Fibroblast of skin of left biceps (primary cell): Measurements from ENCODE around the gene TMEM184A.

ENCODE experiments used
- DNase-seq, 2 experiments: peaks; one replicate each; pipeline ENCODE4 v3.0.0-alpha.2; 2013; ENCODE audit warnings: low read depth in 2 of 2

The TMEM184A gene

GRCh38 chr7:1567896-1568510 is 12.0 kb upstream of the TMEM184A start:
- DNase-seq, result no peak

GRCh38 chr7:1567049-1567771 is 11.2 kb upstream of the TMEM184A start:
- no peak for DNase-seq

DNA sequence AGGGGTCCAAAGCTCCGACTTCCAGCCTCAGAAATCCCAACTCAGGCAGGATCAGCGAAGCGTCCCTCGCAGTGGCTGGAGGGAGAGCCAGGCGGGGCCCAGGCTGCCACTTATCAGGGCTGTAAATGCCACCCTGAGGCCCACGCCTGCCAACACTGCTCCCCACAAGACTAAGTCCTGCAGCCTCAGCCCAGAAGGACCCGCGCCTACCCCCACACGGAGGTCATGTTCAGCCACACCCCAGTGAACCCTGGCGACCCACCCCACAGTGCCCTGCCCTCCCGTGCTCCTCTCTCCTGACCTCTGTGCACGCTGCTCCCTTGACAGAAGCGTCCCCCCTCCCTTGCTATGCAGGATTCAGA is 10.7 kb upstream of the TMEM184A start:
- DNase-seq, result no peak

DNA sequence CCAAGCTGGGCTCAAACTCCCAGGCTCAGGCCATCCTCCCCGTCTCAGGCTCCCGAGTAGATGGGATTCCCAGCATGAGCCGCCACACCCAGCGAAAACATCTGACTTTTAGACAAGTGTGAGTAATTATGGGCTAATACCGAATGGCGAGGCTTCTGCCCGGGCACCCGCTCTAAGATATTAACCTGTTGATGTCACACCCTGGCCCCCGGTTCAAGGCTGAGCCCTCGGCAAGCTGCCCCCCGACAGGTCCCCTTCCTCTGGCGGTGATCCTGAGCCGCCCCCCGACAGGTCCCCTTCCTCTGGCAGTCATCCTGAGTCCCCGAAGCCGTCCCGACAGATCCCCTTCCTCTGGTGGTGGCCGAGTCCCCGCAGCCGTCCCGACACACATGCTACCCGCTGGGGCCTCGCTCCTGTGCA is 8.6 kb upstream of the TMEM184A start:
- no peak for DNase-seq

- DNase-seq, result no peak
These were observed 8.1 kb upstream of the TMEM184A start for GRCh38 chr7:1563981-1564602.

DNA sequence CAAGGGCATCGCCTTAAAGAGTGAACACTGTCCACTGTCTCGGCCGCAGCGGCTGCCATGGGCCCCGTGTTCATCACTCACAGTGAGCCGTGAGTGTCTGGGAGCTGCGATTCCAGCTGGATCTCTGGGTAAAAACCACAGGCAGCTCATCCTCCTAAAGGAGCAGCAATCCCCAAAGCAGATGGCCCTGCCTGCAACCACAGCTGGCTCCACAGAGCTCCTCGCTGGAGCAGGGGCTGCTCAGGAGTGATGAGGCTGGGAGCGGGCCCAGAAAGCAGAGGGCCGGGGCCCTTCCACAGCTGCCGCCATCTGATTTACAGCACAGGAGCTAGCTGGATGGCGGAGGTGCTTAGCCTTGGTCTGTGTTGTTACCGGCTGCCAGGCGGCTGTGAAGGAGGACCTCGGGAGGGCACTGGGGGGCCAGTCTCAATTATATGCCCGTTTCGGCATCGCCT is 6.6 kb upstream of the TMEM184A start:
- DNase-seq, result no peak

- no peak for DNase-seq
These were observed 6.1 kb upstream of the TMEM184A start for GRCh38 chr7:1562116-1562515.

DNA sequence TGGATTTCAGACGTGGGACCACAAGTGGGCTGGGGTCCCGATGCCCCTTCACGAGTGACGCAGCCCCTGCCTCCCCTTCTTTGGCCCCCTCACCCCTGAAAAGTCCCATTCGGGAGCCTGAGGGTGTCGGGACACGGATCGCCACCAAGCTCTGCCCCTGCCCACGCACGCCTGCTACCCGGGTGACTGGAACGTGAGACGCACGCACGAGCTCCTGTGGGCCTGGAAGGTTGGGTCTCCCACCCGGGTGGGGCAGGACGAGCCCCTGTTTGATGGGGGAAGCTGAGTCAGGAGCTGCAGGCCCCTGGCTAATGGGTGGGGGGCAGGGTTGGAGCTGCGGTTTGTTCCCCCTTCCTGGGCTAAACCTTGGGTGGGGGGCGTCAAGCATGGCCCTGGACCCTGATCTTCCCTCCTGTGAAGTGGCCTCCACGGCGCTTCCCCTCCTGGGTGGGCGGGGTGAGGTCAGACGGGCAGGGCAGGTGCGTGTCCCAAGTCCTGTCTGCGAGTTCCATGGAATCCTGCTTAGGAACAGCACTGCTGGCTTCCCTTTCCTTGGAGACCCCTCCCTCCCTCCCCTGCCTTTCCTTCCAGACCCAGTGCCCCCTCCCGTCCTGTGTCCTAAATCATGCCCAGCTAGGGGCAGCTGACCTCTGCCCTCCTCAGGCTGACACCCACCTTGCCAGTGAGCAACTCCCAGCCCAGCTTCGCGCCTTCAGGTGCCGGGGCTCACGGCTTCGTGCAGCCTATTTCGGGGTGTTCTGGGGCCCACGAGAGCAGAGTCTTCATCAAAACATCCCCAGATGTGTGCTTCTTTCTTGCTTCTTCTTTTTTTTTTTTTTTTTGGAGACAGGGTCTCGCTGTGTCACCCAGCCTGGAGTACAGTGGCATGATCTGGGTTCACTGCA is 5.3 kb upstream of the TMEM184A start:
- DNase-seq, result no peak

DNA sequence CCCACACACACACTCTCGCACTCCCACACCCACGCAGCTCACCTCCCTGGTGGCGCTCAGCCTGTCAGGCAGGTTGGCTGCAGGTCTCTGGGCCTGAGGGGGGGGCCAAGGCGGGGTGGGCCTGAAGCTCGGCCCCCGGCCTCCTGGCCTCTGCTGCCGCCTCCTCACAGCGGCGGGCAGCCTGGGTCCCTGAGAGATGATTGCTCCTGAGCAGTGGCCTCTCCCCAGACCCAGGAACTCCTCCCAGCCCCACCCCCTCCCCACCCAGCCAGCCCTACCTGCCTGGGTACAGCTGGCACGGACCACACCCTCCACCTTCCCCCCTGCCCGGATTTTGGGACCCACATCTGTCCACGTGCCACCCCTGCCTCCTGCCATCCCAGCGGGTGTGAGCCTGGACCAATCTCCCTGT is 4.6 kb upstream of the TMEM184A start:
- no peak for DNase-seq

DNA sequence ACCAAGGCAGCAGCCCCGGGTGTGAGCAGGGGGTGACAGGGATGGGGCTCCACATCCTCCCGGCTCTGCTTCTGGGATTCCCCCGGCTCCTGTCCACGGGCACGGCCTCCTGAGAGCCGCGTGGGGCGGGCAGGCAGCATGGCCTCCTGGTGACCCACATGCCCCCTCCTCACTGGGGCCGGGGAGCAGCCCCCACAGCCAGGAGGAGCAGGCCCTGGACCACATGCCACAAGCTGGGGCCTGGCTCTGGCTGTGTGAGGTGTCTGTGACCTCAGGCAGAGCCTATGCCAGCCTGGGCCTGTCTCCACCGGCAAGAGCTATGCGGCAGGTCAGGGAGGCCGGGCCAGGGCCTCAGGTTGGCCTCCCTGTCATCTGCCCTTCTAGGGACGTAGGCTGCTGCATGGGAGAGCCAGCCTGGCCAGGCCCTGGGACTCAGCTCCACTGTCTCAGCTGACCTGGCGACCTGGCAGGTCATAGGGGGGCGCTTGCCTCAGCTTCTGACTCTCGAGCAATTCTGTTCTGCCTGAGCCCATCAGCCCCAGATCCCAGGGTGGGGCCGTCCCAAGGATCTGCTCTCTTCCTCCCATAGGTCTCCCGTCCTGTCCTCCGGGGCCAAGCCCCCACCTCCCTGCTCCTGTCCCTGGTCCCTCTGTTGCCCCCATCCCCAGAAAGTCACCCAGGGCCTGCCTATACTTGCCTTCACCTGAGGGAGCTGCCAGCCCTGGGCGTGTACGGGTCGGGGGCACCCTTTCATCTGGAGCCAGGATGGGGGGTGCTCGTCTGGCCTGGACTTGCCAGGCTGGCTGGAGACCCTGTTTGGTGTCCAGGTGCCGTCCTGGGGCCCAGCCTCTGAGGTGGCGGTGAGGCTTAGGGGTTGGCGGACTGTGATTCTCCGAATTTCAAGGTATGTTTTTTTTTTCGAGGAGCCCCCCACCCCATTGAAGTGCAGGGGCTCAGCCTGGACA is 3.9 kb upstream of the TMEM184A start:
- no peak for DNase-seq

GRCh38 chr7:1558841-1559625 is 3.0 kb upstream of the TMEM184A start:
- no peak for DNase-seq

DNA sequence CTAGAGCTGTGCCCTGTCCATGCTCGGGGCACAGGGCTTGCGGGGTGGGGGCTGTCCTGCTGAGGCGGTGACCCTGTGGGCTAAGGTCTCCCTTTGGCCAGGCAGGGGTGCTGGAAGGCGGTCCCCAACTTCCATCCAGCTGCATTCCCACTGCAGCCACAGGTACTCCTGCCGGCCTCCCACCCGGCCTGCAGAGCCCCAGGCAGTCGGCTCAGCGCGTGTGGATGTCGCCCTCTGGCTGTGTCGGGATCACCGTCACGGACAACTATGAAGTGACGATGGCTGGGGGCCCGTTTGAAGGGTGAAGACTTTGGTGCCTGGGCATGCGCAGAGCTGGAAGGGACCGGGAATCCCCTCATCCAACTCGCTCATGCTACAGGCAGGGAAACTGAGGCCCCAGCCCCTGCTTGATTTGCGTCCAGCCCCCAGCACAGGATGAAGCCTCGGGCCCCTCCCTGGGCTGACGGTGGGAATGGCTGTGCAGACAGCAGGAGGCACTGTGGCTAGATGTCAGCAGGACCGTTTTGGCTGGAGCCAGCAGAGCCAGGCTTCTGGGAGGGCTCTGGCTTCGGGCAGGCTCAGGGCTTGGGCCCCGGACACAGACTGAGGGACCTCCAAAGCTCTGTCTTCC is 2.3 kb upstream of the TMEM184A start:
- no peak for DNase-seq

DNA sequence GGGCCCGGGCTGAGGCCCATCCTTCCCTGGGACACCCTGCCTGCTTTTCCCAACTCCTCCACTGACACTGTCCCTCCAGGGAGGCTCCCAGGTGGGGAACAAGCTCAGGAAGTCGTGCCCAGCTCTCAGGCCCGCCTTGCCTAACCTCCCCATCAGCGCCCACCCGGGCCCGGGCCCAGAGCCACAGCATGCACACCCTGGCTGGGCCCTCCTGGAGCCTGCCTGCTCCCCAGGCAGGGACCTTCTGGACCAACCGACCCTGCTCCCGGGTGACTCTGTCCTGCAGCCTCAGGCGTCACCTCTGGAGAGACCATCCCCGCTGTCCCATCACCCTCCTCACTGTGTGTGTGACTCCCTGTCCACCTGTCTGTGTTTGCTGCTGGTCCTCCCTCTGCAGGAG is 1.8 kb upstream of the TMEM184A start:
- DNase-seq, result no peak

DNA sequence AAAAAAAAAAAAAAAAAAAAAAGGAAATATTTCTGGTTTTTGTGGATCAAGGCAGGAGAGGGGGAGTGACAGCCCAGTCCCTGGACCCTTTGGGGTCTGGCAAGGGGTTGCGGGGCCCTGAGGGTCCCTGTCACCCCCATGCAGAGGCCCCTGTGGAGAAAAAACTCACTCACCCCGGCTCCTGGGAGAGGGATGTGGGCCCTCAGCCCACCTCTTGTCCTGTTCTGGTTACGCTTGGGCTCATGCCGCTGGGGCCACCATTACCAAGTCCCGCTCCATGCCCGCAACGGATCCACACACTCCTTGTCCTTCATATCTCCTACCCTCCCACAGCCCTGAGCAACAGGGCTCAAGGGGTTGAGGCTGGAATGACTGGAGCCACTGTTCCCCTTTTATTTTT is 1.0 kb upstream of the TMEM184A start:
- DNase-seq, result no peak

- DNase-seq, result no peak
These were observed 776 bp downstream of the TMEM184A start for GRCh38 chr7:1555046-1555812.

- no peak for DNase-seq
These were observed 1.5 kb downstream of the TMEM184A start for GRCh38 chr7:1554333-1555045.

DNA sequence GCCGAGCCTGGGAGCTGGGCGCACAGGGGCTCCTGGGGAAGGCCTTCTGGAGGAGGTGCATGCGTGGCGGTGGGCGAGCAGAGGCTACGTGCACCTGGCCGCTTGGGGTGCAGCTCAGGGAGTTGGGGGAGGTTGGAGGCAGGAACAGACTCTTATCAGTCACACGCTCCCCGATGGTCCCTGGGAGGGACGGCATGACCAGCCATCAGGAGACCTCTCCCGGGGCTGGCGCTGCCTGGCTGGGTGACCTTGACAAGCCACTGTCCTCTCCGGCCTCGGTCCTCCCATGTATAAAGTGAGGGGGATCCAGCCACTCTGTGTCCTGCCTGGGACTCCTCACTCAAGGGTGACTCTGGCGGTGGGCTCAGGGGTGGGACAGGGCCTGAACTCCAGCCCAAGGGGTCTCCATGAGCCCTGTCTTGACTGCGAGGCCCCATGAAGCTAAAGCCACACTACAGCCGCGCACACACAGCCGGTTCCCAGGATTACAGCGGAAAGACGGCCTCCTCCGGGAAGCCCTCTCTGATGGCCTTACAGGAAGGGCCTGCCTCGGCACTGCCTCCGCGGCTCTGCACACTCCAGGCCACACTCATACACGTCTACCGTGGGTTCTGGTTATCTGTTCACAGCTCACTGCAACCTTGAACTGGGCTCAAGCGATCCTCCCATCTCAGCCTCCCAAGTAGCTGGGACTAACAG is 2.3 kb downstream of the TMEM184A start:
- DNase-seq, result no peak

- DNase-seq, result no peak
These were observed 3.8 kb downstream of the TMEM184A start for GRCh38 chr7:1552200-1552599.
